Stimulated activated CD8-positive, alpha-beta memory T cell treated with anti-CD3 and anti-CD28 coated beads, Interleukin-2, amount 100 ng/mL, for 48 hours (primary cell): Measurements from ENCODE around the gene CDHR5.

ENCODE experiments used
- DNase-seq, 2 donors: peaks; one replicate each; pipeline ENCODE4 v3.0.0-alpha.2; 2020; ENCODE audit warnings: low read depth in 2 of 2

The CDHR5 gene

GRCh38 chr11:567011-567628 lies 57.6 kb downstream of the CDHR5 start:
- no peak for DNase-seq
